HepG2 (cell line): ENCODE data around the gene DAZAP1. TPM values are rescaled to one million over a fixed set of nuclear protein-coding genes. Genes with fewer than 3 reads are reported as not detected.
A peak's percentile ranks its signal among the peaks of the same experiment; 100 is the strongest.

Experiments used
- DNMT3B ChIP-seq: conservative IDR thresholded peaks from 2 replicates; pipeline ENCODE4 v1.6.1; 2016; ENCODE audit warnings: missing biosample characterization, control low read depth
- GTF2F1 ChIP-seq: fragments of 150-350 bp; IDR thresholded peaks from 2 replicates; pipeline ENCODE4 v1.6.1; 2014; ENCODE audit warnings: low read length
- SMARCC2 ChIP-seq: fragments of 450-650 bp; IDR thresholded peaks from 2 replicates; pipeline ENCODE4 v1.6.1; 2017; ENCODE audit warnings: antibody characterized with exemption, mild to moderate bottlenecking
- SP1 ChIP-seq, 2 experiments: fragments of 450-650 bp in 1 of 2; sonication (generic) in 1 of 2; formaldehyde crosslinking in 1 of 2; IDR thresholded peaks; 2 replicates each; pipeline versions ENCODE4 v1.4.0 to v1.6.1; 2016 to 2020; ENCODE audit warnings: missing genetic modification reagents in 1 of 2
- WIZ ChIP-seq: sonication (generic); formaldehyde crosslinking; IDR thresholded peaks from 2 replicates; pipeline ENCODE4 v1.5.1; 2020; ENCODE audit warnings: mild to moderate bottlenecking, missing genetic modification reagents
- ZBTB3 ChIP-seq: sonication (generic); formaldehyde crosslinking; IDR thresholded peaks from 2 replicates; pipeline ENCODE4 v1.4.0; 2020; ENCODE audit warnings: low read depth, mild to moderate bottlenecking, moderate library complexity, missing genetic modification reagents, borderline replicate concordance
- ZC3H4 ChIP-seq: sonication (generic); formaldehyde crosslinking; IDR thresholded peaks from 2 replicates; pipeline ENCODE4 v1.4.0; 2020; ENCODE audit warnings: missing genetic modification reagents, borderline replicate concordance
- ZNF180 ChIP-seq: sonication (generic); formaldehyde crosslinking; IDR thresholded peaks from 2 replicates; pipeline ENCODE4 v1.4.0; 2020; ENCODE audit warnings: low read depth, missing genetic modification reagents, borderline replicate concordance
- ZNF20 ChIP-seq: sonication (generic); formaldehyde crosslinking; IDR thresholded peaks from 2 replicates; pipeline ENCODE4 v1.4.0; 2020; ENCODE audit warnings: mild to moderate bottlenecking, moderate library complexity, missing genetic modification reagents
- ZNF205 ChIP-seq: IDR thresholded peaks from 2 replicates; pipeline ENCODE4 v1.6.1; 2018; ENCODE audit warnings: missing biosample characterization, missing genetic modification reagents
- ZNF207 ChIP-seq: fragments of 450-650 bp; IDR thresholded peaks from 2 replicates; pipeline ENCODE4 v1.6.1; 2016; ENCODE audit warnings: antibody characterized with exemption, borderline replicate concordance
- ZNF24 ChIP-seq: fragments of 450-650 bp; IDR thresholded peaks from 2 replicates; pipeline ENCODE4 v1.6.1; 2017; ENCODE audit warnings: antibody characterized with exemption, mild to moderate bottlenecking
- ZNF33B ChIP-seq: sonication (generic); formaldehyde crosslinking; IDR thresholded peaks from 2 replicates; pipeline ENCODE4 v1.5.1; 2020; ENCODE audit warnings: mild to moderate bottlenecking, missing genetic modification reagents
- ZNF720 ChIP-seq: sonication (generic); formaldehyde crosslinking; IDR thresholded peaks from 2 replicates; pipeline ENCODE4 v1.4.0; 2020; ENCODE audit warnings: missing genetic modification reagents
- polyA plus RNA-seq, 8 experiments: library from polyadenylated mRNA; depleted of rRNA in 3 of 8; stranded (reverse) in 7 of 8; unstranded in 1 of 8; fragments of >200 nt; fragmentation: Illumina TruSeq in 4 of 8; extraction: Trizol in 4 of 8; gene quantifications; 2 replicates each; pipeline versions ENCODE4 v1.2.1 to v1.2.3, GENCODE V29; 2011 to 2016; ENCODE audit warnings: low read depth in 4 of 8, missing spikeins in 1 of 8, mixed read lengths in 1 of 8; ENCODE audit not compliant: insufficient read depth in 1 of 8
- total RNA-seq, 5 experiments: library from RNA; depleted of rRNA; stranded (reverse); fragments of >200 nt; fragmentation: Illumina TruSeq; extraction: Trizol; gene quantifications; 2 replicates each; pipeline ENCODE4 v1.2.3, GENCODE V29; 2016; ENCODE audit warnings: low read depth in 1 of 5
- TF ChIP-seq, protein P1 (sequence below): IDR thresholded peaks from 2 replicates; pipeline ENCODE4 v1.4.0; 2020; ENCODE audit warnings: mild to moderate bottlenecking, missing genetic modification reagents
- TF ChIP-seq, protein P2 (sequence below): sonication (generic); formaldehyde crosslinking; IDR thresholded peaks from 2 replicates; pipeline ENCODE4 v1.9.0; 2022; ENCODE audit warnings: low read depth, missing genetic modification reagents
- TF ChIP-seq, protein P3 (sequence below): sonication (generic); formaldehyde crosslinking; IDR thresholded peaks from 2 replicates; pipeline ENCODE4 v1.8.0; 2022; ENCODE audit warnings: mild to moderate bottlenecking, missing genetic modification reagents
- TF ChIP-seq, protein P4 (sequence below): sonication (generic); formaldehyde crosslinking; IDR thresholded peaks from 2 replicates; pipeline ENCODE4 v1.5.0; 2020; ENCODE audit warnings: missing genetic modification reagents
- TF ChIP-seq, protein P5 (sequence below): sonication (generic); formaldehyde crosslinking; IDR thresholded peaks from 2 replicates; pipeline ENCODE4 v1.4.0; 2020; ENCODE audit warnings: missing genetic modification reagents

DAZAP1 gene
- total and polyA plus RNA-seq, 2 of the 13 experiments (the other 11 are each of a cell fraction or from before 2014, with no cell fraction given): 63.3 to 79.2 TPM

DNA sequence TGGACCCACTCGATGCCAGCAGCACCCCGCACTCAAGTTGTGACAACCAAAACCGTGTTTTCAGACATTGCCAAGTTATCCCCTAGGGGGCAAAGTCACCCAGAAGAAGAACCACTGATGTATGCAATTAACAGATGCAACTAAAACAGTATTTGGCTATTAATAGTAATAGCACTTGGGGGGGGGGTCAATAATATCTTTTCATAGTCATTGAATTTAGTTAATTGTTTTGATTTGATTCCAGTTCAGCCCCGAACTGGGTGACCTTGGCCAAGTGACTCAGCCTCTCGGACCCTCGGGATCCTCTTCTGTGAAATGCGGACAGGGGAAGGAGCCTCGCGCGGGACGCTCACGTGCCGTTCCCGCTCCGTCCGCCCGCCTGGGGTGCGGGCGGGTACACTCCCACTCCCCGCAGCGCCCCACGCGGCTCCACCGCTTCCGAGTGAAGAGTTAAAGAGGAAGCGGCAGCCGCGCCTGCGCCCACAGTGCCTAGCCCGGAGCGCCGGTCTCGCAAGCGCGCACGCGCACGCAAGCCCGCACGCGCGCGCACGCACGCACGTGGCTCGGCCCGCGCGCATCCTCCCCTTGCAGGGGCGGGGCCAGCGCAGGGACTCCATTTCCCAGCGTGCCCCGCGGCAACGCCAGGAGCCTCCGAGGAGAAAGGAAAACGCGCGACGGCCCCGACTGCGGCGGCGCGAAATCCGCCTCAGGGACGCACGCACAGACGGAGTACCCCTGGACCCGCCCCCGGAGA is 435 bp upstream of the DAZAP1 start (continued):
- TF ChIP-seq, protein P1, sequence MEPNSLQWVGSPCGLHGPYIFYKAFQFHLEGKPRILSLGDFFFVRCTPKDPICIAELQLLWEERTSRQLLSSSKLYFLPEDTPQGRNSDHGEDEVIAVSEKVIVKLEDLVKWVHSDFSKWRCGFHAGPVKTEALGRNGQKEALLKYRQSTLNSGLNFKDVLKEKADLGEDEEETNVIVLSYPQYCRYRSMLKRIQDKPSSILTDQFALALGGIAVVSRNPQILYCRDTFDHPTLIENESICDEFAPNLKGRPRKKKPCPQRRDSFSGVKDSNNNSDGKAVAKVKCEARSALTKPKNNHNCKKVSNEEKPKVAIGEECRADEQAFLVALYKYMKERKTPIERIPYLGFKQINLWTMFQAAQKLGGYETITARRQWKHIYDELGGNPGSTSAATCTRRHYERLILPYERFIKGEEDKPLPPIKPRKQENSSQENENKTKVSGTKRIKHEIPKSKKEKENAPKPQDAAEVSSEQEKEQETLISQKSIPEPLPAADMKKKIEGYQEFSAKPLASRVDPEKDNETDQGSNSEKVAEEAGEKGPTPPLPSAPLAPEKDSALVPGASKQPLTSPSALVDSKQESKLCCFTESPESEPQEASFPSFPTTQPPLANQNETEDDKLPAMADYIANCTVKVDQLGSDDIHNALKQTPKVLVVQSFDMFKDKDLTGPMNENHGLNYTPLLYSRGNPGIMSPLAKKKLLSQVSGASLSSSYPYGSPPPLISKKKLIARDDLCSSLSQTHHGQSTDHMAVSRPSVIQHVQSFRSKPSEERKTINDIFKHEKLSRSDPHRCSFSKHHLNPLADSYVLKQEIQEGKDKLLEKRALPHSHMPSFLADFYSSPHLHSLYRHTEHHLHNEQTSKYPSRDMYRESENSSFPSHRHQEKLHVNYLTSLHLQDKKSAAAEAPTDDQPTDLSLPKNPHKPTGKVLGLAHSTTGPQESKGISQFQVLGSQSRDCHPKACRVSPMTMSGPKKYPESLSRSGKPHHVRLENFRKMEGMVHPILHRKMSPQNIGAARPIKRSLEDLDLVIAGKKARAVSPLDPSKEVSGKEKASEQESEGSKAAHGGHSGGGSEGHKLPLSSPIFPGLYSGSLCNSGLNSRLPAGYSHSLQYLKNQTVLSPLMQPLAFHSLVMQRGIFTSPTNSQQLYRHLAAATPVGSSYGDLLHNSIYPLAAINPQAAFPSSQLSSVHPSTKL (CRISPR knock-in tag): peak; percentile 14; the same call in 1 of the 2 replicates
- TF ChIP-seq, protein P2, sequence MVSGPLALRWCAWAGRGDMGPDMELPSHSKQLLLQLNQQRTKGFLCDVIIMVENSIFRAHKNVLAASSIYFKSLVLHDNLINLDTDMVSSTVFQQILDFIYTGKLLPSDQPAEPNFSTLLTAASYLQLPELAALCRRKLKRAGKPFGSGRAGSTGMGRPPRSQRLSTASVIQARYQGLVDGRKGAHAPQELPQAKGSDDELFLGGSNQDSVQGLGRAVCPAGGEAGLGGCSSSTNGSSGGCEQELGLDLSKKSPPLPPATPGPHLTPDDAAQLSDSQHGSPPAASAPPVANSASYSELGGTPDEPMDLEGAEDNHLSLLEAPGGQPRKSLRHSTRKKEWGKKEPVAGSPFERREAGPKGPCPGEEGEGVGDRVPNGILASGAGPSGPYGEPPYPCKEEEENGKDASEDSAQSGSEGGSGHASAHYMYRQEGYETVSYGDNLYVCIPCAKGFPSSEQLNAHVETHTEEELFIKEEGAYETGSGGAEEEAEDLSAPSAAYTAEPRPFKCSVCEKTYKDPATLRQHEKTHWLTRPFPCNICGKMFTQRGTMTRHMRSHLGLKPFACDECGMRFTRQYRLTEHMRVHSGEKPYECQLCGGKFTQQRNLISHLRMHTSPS: 0 out of 2 replicates have a peak, but pooled peaks have one; percentile 9
- TF ChIP-seq ZNF720 (no peak), DNMT3B (CRISPR knock-in tag) (0 out of 2 replicates have a peak, but pooled peaks have one; percentile 50), ZC3H4 (CRISPR knock-in tag) (no peak), SP1 (IDR thresholded peaks at IDR 0.05) (no peak), SP1 (CRISPR knock-in tag; IDR thresholded peaks at IDR 0.05) (peak; percentile 99), ZNF24 (0 out of 2 replicates have a peak, but pooled peaks have one; percentile 24), ZBTB3 (CRISPR knock-in tag) (no peak; the same call in 1 of the 2 replicates), ZNF207 (no peak), SMARCC2 (no peak), ZNF20 (CRISPR knock-in tag) (no peak), ZNF205 (CRISPR knock-in tag) (no peak; the same call in 1 of the 2 replicates), WIZ (CRISPR knock-in tag) (0 out of 2 replicates have a peak, but pooled peaks have one; percentile 24), GTF2F1 (no peak), ZNF180 (no peak), ZNF33B (CRISPR knock-in tag) (no peak)
- TF ChIP-seq, protein P3, sequence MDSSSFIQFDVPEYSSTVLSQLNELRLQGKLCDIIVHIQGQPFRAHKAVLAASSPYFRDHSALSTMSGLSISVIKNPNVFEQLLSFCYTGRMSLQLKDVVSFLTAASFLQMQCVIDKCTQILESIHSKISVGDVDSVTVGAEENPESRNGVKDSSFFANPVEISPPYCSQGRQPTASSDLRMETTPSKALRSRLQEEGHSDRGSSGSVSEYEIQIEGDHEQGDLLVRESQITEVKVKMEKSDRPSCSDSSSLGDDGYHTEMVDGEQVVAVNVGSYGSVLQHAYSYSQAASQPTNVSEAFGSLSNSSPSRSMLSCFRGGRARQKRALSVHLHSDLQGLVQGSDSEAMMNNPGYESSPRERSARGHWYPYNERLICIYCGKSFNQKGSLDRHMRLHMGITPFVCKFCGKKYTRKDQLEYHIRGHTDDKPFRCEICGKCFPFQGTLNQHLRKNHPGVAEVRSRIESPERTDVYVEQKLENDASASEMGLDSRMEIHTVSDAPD (CRISPR knock-in tag): no peak
- TF ChIP-seq, protein P4, sequence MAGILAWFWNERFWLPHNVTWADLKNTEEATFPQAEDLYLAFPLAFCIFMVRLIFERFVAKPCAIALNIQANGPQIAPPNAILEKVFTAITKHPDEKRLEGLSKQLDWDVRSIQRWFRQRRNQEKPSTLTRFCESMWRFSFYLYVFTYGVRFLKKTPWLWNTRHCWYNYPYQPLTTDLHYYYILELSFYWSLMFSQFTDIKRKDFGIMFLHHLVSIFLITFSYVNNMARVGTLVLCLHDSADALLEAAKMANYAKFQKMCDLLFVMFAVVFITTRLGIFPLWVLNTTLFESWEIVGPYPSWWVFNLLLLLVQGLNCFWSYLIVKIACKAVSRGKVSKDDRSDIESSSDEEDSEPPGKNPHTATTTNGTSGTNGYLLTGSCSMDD (CRISPR knock-in tag): no peak
- TF ChIP-seq, protein P5, sequence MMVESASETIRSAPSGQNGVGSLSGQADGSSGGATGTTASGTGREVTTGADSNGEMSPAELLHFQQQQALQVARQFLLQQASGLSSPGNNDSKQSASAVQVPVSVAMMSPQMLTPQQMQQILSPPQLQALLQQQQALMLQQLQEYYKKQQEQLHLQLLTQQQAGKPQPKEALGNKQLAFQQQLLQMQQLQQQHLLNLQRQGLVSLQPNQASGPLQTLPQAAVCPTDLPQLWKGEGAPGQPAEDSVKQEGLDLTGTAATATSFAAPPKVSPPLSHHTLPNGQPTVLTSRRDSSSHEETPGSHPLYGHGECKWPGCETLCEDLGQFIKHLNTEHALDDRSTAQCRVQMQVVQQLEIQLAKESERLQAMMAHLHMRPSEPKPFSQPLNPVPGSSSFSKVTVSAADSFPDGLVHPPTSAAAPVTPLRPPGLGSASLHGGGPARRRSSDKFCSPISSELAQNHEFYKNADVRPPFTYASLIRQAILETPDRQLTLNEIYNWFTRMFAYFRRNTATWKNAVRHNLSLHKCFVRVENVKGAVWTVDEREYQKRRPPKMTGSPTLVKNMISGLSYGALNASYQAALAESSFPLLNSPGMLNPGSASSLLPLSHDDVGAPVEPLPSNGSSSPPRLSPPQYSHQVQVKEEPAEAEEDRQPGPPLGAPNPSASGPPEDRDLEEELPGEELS: no peak
